Effector CD8-positive, alpha-beta T cell (primary cell): Measurements from ENCODE around the gene CREB5.

Experiments
- DNase-seq: peaks from one replicate; lab custom pipeline; 2025; lab: John Stamatoyannopoulos, UW

Gene CREB5

DNA sequence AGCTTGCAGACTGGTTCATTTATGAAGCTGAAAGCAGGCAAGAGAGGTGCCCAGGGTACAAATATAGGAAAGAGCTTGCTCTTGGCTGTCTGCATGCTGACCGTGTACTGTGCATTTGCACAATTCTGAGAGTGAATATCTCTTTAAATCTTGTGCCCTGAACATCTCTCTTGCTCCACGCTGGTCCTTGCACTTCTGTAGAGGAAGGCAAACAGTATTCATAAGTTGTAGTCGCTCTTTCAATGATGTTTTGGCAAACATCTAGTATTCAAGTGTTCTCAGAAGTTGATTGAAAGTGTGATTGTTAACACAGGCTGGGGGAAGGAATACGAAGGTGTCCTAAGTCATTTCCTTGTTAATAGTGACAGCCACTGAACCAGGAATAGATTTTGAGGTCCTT is 332.6 kb downstream of the CREB5 start:
- DNase-seq = no peak

DNA sequence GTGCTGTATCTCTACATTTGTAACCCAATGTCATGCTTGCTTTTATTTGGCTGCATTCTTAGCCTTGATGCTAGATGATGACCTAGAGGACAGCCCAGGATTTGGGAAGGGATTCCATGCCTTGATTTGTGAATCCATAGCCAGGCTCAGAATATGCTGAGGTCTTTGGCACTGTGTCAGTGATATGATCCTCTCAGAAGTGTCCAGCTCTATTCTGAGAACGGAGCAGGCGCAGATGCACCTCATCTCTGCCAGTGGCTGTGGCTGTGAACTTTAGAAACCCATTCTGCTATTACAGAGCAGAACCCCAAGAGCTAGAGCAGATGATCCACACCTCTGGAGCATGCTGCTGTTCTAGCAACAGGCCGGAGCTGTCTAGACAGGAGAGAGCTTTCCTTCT is 333.0 kb downstream of the CREB5 start:
- DNase-seq = no peak

DNA sequence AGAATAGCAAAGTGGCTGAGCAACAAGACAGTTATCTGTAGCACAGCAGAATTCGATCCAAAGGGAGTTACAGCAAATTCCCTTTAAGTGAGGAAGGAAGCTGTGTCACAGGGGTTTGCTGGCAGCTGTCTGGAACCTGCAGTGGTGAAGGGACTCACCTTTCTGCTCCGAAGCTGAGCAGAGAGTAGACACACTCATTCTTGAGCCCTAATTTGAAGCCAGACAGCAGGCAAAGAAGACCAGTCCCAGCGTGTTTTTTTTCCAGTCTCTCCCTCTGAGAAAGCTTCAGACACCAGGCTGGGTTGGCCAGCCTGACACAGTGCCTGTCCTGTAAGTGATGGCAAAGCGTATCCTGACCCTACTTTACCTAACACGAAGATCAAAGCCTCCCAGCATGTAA is 335.1 kb downstream of the CREB5 start:
- DNase-seq = no peak

DNA sequence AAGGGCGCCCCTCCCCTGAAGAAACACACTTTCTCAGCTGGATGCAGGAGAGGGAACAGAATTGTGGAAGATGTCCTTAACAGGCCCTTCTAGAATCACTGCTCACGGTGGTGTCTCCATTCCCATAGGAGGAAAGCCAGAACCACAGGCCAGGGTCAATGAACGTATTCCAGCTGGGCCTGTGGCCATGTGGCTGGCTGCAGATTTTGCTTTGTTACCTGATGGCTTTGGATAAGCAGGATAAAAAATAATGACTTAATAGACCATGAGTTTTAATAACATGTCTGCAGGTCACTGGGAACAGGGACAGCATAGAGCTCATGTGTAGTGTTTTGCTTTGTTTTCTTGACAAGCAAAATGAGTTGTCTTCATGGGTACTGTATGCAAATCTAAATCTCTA is 335.5 kb downstream of the CREB5 start:
- DNase-seq = no peak

DNA sequence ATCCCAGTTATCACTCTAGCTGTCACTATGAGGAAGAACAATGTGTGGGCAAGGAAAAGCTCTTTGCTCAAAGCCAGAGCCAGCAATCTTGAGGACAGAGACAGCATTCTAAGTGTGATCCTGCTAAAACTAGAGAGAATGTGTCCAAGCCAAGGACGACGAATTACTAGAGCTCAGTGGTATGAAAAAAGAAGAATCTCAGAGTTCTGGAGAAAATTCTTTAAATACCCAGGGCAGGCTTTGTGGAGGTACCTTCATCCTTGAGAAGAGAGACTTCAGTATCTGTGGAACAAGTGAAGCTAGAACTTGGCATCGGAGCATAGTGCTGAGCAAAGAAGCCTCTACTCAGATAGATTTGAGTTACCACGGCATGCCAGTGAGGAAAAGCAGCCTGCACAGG is 336.0 kb downstream of the CREB5 start:
- DNase-seq = no peak

DNA sequence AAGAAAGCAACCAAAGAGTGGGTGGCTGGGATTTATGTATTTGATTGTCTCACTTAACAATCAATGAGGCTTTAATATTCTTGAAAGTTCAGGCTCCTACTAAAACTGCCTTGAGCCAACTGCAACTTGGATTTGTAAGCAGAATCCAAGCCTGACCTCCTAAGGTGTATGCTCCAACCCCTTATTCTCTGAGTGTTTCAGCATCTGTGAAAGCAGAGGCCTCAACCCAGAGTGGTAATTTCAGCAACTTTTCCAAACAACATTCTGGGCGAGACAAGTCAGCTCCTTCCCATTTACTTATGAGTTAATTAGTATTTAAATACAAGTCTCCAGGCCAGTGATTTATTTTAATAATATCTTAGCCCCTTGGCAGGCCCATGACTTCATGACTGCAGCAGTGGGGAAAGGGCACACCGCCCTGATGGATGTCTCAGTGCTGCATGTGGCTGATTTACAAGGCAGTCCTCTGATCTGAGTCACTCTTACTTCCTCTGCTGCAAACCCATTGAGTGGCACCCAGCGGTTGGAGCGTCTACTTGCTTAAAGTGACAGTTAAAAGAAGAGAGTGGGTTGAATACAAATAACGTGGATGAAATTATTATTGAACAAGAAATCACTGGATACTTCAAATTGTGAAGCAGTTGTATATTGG is 336.7 kb downstream of the CREB5 start:
- DNase-seq = no peak

DNA sequence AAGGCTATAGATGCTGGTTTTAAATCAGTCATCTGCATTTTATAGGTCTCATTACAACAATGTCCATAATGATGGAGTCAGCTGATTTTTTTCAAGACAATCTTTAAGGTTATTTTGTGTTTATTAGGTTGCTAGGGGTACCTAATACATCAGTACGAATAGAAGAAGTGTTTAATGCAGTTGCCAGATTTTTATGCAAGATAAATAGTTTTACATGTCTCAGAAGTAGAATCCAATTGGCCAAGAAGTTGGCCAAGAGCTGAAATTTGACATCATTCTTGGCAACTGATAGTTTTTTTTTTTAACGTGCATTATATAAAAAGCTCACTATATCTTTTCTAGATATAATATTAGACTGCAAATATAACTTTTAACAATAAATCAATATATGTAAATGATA is 337.3 kb downstream of the CREB5 start:
- DNase-seq = no peak

DNA sequence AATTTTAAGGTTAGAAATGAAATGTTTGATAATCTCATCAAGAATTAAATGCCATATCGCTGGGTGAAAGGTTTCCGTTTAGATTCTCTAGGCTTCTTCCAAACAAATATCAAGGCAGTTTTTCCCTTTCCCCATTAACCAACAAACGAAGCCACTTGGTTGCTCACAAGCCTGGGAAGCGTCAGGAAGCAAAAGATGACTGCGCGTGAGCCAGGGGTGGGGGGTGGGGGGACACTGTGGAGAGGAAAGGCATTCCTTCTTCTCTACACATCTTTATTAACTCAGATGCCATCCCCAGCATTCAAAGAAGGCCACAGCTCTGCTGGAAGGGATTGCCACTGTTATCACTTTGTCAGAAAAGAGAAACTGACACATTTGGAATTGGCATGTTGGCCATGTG is 338.7 kb downstream of the CREB5 start:
- no peak for DNase-seq

DNA sequence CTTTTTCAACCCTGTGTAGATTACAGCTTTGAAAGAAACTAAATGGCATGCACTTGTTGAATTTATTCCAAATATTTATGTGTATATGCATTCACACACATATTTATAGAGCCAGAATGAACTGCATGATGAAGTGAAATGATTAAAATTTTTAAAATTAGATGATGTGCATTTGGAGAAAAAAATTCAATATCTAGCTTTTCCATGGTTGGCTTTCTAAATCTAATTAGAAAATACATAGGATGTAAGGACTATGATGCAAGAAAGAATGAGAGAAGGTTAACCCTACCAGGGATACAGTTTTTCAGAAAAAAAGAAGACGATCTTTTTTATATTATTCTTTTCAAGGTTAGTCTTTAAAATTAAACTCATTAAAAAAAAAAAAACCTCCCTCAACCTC is 341.3 kb downstream of the CREB5 start:
- DNase-seq = no peak

DNA sequence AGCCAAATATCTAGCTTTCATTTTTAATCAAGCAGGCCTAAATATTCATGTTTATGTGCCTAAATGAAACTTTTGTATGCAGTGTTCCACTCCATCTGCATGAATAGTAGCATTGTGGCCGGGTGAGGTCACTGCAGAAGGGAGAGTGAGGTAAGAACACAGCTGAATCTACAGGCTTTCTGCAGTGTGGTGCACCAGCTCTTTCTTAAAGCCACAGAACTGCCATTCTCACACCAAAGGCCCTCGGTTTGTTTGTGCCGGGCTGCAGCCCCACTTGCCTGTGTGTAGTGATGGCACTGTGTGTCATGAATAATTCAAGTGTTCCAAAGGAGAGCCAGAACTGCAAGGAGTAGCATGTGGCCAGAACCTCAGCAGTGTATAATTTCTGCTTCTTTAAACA is 341.7 kb downstream of the CREB5 start:
- DNase-seq = no peak

DNA sequence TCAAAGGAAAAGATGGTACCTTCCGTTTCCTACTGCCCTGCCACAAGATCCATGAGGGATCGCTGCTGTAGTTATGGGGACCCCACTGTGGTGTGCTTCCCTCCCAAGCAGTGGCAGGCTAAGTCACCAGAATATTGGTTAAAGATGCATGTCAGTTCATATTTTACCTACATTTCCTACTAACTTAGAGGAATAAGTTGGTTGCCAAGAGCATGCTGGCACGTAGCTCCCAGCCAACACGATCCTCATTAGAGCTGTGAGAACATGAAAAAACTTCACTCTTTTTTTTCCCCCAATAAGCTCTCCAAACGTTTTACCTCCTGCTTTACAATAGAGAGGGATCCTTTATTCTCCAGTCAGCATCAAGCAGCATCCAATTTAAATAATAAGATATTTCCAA is 342.1 kb downstream of the CREB5 start:
- DNase-seq = no peak

DNA sequence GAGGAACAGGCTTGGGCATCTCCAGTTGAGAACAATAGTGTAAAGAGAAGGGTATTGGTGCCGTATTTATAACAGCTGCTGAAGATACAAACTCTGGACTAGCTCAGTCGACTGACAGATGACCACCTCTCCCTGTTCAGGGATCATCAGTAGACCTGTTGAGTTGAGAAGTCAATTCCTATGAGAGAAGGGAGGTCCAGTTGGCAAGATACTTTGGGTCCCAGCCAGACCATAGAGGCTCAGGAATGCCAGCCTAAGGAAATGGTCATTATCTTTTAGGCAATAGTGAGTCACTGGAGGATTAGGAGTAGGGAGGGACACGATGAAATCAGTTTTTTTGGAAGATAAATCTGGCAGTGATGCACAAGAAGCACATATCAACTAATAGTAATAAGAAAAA is 342.9 kb downstream of the CREB5 start:
- no peak for DNase-seq

DNA sequence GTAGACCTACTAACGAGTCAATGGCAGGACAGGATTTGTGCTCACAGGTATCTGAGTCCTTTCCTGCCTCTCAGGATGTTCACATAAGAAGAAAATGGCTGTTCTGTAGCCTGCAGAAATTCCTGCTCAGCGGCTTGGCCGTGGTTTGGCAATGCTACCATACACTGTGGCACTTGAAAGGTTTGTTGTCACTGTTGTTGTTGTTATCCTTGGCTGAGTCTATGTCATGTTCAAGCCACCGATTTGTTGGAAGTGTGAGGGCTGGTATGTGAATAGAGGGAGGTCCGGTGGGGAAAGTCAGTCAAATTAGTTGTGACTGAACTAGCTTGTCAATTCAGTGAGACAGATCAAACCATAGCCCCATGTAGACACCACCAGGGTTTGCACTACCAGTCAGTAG is 345.9 kb downstream of the CREB5 start:
- DNase-seq = no peak

DNA sequence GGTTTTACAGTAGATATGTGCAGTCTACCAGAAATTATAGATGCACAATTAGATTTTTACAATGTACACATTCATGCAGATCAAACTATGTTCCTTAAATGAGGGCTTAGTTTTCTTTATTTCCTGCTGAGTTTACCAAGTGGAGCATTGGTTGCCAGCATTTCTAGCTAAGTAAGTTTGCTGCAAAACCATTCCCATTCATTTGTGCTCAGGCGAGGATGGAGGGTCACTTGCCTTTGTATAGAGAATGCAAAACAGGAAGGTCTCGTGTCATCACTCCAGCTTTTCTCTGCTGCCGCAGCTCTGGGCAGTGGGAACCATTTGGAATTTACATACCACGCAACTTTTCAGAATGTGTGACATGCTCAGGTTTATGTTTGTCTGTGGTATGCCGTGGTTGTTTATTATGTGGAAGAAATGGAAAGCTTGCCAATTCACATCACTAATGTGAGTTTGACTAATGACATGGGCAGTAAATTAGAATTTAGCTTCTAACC is 347.2 kb downstream of the CREB5 start:
- DNase-seq = no peak

DNA sequence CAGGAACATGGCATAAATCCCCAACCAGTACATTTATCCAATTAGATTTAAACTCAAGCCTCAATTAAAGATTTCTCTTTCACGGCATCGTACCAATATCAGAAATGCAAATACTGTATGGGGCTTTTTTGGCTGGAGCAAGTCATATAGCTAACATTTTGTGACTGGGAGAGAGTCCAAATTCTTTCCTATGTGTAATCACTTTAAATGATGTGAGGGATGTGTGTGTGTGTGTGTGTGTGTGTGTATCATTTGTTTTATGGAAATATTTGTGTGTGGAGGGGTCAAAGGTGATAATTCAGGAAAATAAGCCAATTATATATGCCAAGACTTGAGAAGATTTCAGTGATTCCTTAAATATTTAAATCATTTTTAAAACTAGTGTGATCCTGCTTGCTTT is 349.2 kb downstream of the CREB5 start:
- DNase-seq = no peak

DNA sequence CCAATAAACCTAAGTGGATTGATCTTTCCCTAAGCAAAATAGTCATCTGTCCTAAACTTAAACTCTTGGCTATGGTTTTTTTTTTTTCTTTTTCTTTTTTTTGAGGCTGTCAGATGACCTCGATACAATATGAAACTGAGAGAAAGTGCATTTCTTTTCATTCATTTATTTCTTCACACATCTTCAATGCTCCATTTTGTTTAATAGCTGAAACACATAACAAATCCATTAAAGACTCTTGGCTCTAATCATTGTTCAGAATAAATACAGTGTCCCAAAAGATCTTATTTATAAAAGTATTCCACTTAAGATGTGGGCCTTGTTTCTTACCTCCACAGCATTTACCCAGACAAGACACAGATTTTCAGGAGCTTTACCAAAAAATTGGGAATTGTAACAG is 350.3 kb downstream of the CREB5 start:
- no peak for DNase-seq

DNA sequence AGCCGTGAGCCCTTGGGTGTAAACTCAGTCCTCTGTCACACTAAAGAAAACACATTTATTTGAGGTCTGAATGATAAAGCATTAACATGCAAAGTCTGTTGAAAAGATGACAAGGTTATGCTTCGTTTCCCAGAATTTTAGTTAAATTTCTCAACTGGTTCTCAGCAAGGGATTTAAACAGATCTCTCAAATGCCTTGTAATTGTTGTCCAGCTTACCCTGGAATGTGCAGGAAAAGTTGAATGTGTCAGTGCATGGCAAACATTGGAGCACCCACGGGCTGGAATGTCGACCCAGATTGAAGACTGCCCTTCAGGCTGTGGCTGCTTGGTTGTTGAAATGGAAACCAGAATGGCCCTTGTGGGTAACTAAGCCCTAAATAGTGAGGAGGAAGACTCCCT is 354.0 kb downstream of the CREB5 start:
- DNase-seq = no peak

DNA sequence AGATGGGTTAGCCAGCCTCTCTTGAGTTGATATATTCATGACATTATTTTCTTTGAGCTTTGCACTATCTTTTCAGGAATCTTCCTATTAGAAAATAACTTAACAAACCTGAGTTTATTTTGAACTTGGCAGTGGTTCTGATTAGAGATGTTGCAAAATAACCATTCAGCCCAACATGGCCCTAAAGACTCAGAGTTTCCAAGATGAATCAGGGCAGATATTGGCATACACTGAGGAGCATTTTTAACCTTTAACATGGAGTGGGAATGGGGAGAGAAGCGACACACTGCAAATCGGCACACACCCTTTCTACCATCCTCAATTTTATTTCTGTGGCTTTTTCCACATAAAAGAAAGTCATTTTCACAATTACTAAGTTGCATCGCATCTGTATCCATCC is 355.0 kb downstream of the CREB5 start:
- no peak for DNase-seq

DNA sequence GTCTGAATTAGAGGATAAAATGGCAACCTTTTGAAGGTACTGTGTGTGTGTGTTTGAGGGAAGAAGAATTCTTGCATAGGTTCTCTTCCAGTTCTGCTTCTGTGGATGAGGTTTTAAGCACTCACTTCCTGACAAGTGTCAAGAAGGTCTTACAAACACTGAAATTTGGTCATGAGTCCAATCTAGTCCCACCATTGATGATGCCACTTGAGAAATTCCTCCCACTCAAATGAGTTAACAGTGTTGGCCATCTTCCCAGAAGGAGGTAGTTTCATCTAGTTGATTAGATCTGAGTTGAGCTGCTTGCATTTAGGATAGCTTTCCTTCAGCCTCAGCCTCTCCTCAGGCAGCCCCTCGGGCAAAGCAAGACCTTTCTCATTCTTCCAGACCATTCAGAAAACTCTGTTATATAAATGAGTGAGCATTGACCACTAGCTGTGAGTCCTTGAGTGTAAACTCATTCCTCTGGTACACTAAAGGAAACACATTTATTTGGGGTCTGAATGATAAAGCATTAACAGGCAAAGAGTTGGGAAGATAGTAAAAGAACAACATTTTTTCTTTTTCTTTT is 356.3 kb downstream of the CREB5 start:
- DNase-seq = no peak

DNA sequence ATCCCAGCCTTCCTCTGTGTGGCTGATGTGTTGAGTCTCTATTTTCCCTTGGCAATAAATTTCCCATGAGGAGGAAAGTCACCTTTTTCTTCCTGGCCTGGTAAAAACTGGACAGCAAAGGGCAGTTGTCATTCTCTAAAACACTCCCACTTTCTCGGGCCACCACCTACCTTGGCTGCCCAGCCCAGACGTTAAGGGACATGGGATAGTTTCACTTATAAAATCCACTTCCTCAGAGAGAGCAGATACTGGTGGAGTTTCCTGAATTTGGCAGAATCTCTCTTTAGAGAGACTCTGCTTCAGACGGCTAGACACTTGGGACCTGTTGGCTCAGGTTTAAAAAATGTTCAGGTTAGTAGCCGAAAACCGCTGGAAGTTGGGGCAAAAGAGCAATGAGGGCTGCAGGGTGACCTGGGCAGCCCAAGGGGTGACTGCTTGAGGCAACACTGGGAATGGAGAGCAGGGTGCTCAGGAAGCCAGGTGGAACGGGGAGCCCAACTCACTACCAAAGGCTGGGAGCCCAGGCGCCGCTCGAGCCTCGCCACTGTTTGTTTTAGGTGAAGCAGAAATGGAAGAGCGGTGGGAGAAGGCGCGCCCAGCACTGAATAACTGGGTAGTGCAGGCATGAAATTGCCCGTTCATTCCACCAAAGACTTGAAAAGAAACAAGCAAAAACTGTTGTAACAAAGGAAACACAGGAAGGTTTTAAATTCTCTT is 359.7 kb downstream of the CREB5 start:
- no peak for DNase-seq

DNA sequence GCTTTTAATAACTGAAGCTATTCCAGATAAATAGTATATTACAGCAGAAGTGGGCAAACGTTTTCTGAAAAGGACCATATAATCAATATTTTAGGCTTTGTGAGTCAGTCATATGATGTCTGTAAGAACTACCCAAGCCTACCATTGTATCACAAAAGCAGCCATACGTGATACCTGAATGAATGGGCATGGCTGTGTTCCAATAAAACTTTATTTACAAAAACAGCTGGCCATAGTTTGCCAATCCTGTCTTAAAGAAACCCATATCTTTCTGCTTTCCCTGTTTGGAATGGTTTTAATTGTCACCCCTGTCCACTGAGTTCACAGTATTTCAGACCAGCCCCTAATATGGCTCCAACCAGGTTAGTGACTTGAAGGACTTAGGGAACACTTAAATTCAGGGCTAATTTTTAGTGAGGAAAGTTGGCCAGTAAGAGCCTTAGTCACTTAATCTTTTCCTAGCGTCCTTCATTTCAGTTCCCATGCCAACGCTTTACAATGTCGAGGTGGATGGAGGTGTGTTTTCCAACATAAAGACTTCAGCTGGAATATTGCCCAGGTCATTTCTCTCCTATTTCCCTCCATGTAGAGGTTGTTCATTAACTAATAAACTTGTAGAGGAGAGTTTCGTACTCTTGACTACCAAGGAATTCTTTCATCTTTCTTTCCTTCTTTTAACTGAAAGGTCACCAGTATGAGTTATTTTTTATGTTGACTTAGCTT is 361.3 kb downstream of the CREB5 start:
- no peak for DNase-seq

DNA sequence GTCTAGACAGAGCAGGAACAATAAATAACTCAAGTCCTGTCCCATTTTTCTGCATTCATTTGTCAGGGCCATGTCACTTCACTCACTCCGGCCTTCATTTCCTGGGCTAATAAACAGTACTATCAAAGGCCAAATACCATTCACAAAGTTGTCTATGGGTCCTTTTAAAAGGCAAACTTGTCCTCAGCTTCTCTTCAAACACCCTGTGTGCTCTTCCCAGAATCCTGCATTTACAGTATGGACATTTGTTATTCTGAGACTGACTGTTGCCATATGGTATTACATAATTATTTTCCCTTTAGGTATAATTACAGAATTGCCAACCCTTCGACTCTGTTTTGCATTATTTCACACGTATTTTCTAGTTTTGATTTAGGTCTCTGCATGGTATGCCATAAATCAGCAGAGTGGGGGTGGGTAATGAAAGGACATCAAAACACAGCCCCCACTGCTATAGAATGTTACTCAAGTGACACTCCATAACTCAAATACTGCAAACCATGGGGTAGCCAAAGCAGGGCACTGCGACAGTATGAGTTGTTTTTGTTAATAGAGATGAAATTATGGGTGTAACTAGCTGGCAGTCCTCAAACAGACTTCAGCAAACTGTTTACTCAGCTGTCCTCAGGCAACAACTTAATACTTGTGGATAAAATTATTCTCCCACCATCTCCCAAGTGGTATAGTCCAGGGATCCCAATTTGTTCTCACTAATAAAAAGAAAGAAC is 362.1 kb downstream of the CREB5 start:
- no peak for DNase-seq
